HepG2 (cell line): ENCODE results near the gene GLDC. TPM values are rescaled to one million over a fixed set of nuclear protein-coding genes. Genes with fewer than 3 reads are reported as not detected.

Source experiments
- ARID5B ChIP-seq: IDR thresholded peaks from 2 replicates; pipeline ENCODE4 v1.4.0; 2020; ENCODE audit warnings: mild to moderate bottlenecking, missing genetic modification reagents
- CCDC6 ChIP-seq: sonication (generic); formaldehyde crosslinking; IDR thresholded peaks from 2 replicates; pipeline ENCODE4 v1.8.1; 2022; ENCODE audit warnings: mild to moderate bottlenecking, missing genetic modification reagents, moderate library complexity
- DNMT3B ChIP-seq: conservative IDR thresholded peaks from 2 replicates; pipeline ENCODE4 v1.6.1; 2016; ENCODE audit warnings: missing biosample characterization, control low read depth
- GATAD2A ChIP-seq: IDR thresholded peaks from 2 replicates; pipeline ENCODE4 v1.6.1; 2016
- GLMP ChIP-seq: sonication (generic); formaldehyde crosslinking; IDR thresholded peaks from 2 replicates; pipeline ENCODE4 v1.9.0; 2021; ENCODE audit warnings: missing genetic modification reagents, mild to moderate bottlenecking, borderline replicate concordance
- HDAC2 ChIP-seq: sonication (generic); formaldehyde crosslinking; IDR thresholded peaks from 2 replicates; pipeline ENCODE4 v1.4.0; 2020; ENCODE audit warnings: missing genetic modification reagents
- IRF2 ChIP-seq: IDR thresholded peaks from 2 replicates; pipeline ENCODE4 v1.6.1; 2018; ENCODE audit warnings: missing genetic modification reagents, missing compliant biosample characterization
- IRF9 ChIP-seq: sonication (generic); formaldehyde crosslinking; IDR thresholded peaks from 2 replicates; pipeline ENCODE4 v1.8.0; 2022; ENCODE audit warnings: missing genetic modification reagents, mild to moderate bottlenecking, borderline replicate concordance
- MNT ChIP-seq: fragments of 450-650 bp; IDR thresholded peaks from 2 replicates; pipeline ENCODE4 v1.6.1; 2016
- ZBTB1 ChIP-seq: sonication (generic); formaldehyde crosslinking; IDR thresholded peaks from 2 replicates; pipeline ENCODE4 v1.4.0; 2020; ENCODE audit warnings: missing genetic modification reagents, borderline replicate concordance
- ZBTB7A ChIP-seq: sonication (generic); formaldehyde crosslinking; IDR thresholded peaks from 2 replicates; pipeline ENCODE4 v1.8.0; 2022; ENCODE audit warnings: mild to moderate bottlenecking, missing genetic modification reagents
- ZFAT ChIP-seq: sonication (generic); formaldehyde crosslinking; conservative IDR thresholded peaks from 2 replicates; pipeline ENCODE4 v1.8.1; 2023; ENCODE audit warnings: missing genetic modification reagents, inconsistent platforms
- ZFP36L2 ChIP-seq: sonication (generic); formaldehyde crosslinking; IDR thresholded peaks from 2 replicates; pipeline ENCODE4 v1.4.0; 2020; ENCODE audit warnings: missing genetic modification reagents
- ZFP37 ChIP-seq: sonication (generic); formaldehyde crosslinking; IDR thresholded peaks from 2 replicates; pipeline ENCODE4 v1.4.0; 2020; ENCODE audit warnings: missing genetic modification reagents, borderline replicate concordance
- ZFX ChIP-seq: sonication (generic); formaldehyde crosslinking; IDR thresholded peaks from 2 replicates; pipeline ENCODE4 v1.4.0; 2020; ENCODE audit warnings: mild to moderate bottlenecking, low read depth, missing genetic modification reagents, moderate library complexity
- ZMAT3 ChIP-seq: sonication (generic); formaldehyde crosslinking; conservative IDR thresholded peaks from 2 replicates; pipeline ENCODE4 v1.7.0; 2021; ENCODE audit warnings: missing genetic modification reagents
- ZNF207 ChIP-seq: fragments of 450-650 bp; IDR thresholded peaks from 2 replicates; pipeline ENCODE4 v1.6.1; 2016; ENCODE audit warnings: antibody characterized with exemption, borderline replicate concordance
- ZNF605 ChIP-seq: sonication (generic); formaldehyde crosslinking; IDR thresholded peaks from 2 replicates; pipeline ENCODE4 v1.8.0; 2022; ENCODE audit warnings: mild to moderate bottlenecking, missing genetic modification reagents
- ZNF674 ChIP-seq: sonication (generic); formaldehyde crosslinking; IDR thresholded peaks from 2 replicates; pipeline ENCODE4 v1.5.0; 2020; ENCODE audit warnings: low read depth, mild to moderate bottlenecking, missing genetic modification reagents
- ZNF891 ChIP-seq: sonication (generic); formaldehyde crosslinking; IDR thresholded peaks from 2 replicates; pipeline ENCODE4 v1.5.0; 2020; ENCODE audit warnings: mild to moderate bottlenecking, missing genetic modification reagents
- ZSCAN9 ChIP-seq: IDR thresholded peaks from 2 replicates; pipeline ENCODE4 v1.6.1; 2016; ENCODE audit warnings: borderline replicate concordance
- polyA plus RNA-seq, 8 experiments: library from polyadenylated mRNA; depleted of rRNA in 3 of 8; stranded (reverse) in 7 of 8; unstranded in 1 of 8; fragments of >200 nt; fragmentation: Illumina TruSeq in 4 of 8; extraction: Trizol in 4 of 8; gene quantifications; 2 replicates each; pipeline versions ENCODE4 v1.2.1 to v1.2.3, GENCODE V29; 2011 to 2016; ENCODE audit warnings: low read depth in 4 of 8, missing spikeins in 1 of 8, mixed read lengths in 1 of 8; ENCODE audit not compliant: insufficient read depth in 1 of 8
- total RNA-seq, 5 experiments: library from RNA; depleted of rRNA; stranded (reverse); fragments of >200 nt; fragmentation: Illumina TruSeq; extraction: Trizol; gene quantifications; 2 replicates each; pipeline ENCODE4 v1.2.3, GENCODE V29; 2016; ENCODE audit warnings: low read depth in 1 of 5
- TF ChIP-seq, protein P1 (sequence below): sonication (generic); formaldehyde crosslinking; IDR thresholded peaks from 2 replicates; pipeline ENCODE4 v1.4.0; 2020; ENCODE audit warnings: mild to moderate bottlenecking, missing genetic modification reagents

GLDC gene
- total and polyA plus RNA-seq, 2 of the 13 experiments (the other 11 are each of a cell fraction or from before 2014, with no cell fraction given): 59.3 to 115 TPM

- TF ChIP-seq MNT: peak; percentile 68
- peak; percentile 50; the same call in 1 of the 2 replicates for TF ChIP-seq ZNF207
- TF ChIP-seq GLMP (CRISPR knock-in tag): no peak
- no peak for TF ChIP-seq ZNF674 (CRISPR knock-in tag)
- peak; percentile 80 for TF ChIP-seq ZNF605 (CRISPR knock-in tag)
- TF ChIP-seq GATAD2A (CRISPR knock-in tag): peak; percentile 53
- TF ChIP-seq ZFAT: peak; percentile 88; the same call in 1 of the 2 replicates
- peak; percentile 12 for TF ChIP-seq HDAC2 (CRISPR knock-in tag)
- TF ChIP-seq ZFP37 (CRISPR knock-in tag): peak; percentile 44; the same call in 1 of the 2 replicates
- peak; percentile 94 for TF ChIP-seq ZNF891 (CRISPR knock-in tag)
- TF ChIP-seq IRF9 (CRISPR knock-in tag): no peak; the same call in 1 of the 2 replicates
- TF ChIP-seq ZFP36L2 (CRISPR knock-in tag): no peak
- no peak; the same call in 1 of the 2 replicates for TF ChIP-seq ZBTB7A
- TF ChIP-seq ARID5B (CRISPR knock-in tag): peak; percentile 55
- peak; percentile 78 for TF ChIP-seq ZSCAN9 (CRISPR knock-in tag)
- peak; percentile 61; the same call in 1 of the 2 replicates for TF ChIP-seq ZMAT3 (CRISPR knock-in tag)
- peak; percentile 89 for TF ChIP-seq ZFX (CRISPR knock-in tag)
- TF ChIP-seq, protein P1, sequence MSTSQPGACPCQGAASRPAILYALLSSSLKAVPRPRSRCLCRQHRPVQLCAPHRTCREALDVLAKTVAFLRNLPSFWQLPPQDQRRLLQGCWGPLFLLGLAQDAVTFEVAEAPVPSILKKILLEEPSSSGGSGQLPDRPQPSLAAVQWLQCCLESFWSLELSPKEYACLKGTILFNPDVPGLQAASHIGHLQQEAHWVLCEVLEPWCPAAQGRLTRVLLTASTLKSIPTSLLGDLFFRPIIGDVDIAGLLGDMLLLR: no peak; the same call in 1 of the 2 replicates
- no peak; the same call in 1 of the 2 replicates for TF ChIP-seq IRF2 (CRISPR knock-in tag)
- 0 out of 2 replicates have a peak, but pooled peaks have one; percentile 79 for TF ChIP-seq CCDC6 (CRISPR knock-in tag)
- no peak for TF ChIP-seq ZBTB1
- no peak; the same call in 1 of the 2 replicates for TF ChIP-seq DNMT3B (CRISPR knock-in tag)
Measured at GRCh38 chr9:6681147-6681956, 35.8 kb upstream of the GLDC start (continued).
